A549 treated with CORT108297 at 1 μM for 4 hours (cell line): Measurements from ENCODE around the gene PGRMC2. TPM values are rescaled to one million over a fixed set of nuclear protein-coding genes. Genes with fewer than 3 reads are reported as not detected.

Experiments used
- total RNA-seq: library from RNA; stranded (reverse); fragments of 200-300 nt; extraction: Qiagen RNA extraction; gene quantifications from 5 replicates; pipeline ENCODE4 v1.2.3, GENCODE V29; 2022

Gene PGRMC2, protein sequence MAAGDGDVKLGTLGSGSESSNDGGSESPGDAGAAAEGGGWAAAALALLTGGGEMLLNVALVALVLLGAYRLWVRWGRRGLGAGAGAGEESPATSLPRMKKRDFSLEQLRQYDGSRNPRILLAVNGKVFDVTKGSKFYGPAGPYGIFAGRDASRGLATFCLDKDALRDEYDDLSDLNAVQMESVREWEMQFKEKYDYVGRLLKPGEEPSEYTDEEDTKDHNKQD
- 74.6 to 121 TPM (median 87.0 TPM) in 5 replicates for total RNA-seq

DNA sequence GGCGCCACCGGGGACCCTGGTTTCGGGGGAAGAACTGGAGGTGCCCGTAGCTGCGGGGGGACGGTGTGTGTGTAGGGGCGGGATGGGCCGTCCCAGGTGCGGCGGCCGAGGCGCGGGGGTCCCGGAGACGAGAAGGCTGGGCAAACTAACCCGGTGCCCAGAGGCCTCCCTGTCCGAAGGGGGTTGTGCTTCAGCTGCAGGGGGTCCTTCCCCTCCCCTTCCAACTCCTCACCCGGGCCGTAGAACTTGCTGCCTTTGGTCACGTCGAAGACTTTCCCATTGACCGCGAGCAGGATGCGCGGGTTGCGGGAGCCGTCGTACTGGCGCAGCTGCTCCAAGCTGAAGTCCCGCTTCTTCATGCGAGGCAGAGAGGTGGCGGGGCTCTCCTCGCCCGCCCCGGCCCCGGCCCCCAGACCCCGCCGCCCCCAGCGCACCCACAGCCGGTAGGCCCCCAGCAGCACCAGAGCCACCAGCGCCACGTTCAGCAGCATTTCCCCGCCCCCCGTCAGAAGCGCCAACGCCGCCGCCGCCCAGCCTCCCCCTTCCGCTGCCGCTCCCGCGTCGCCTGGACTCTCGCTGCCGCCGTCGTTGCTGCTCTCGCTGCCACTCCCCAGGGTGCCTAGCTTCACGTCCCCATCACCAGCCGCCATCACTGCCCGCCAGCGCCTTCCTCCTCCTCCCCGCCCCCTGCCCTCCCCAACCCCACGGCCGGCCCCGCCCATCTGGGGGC, at the start of gene PGRMC2:
Gene PGRMC2, minus strand, starts transcription at position 673 of the 730 bp plus-strand sequence. Its CDS starts 23 bp downstream, at position 650.

Other genes starting within 250 kb of the PGRMC2 start
- gene LARP1B, start 226.5 kb downstream of the PGRMC2 start, total RNA-seq: 10.8 to 17.8 TPM (median 11.7 TPM) in 5 replicates